NCI-H345 treated with DMSO at 0.1 percent for 48 hours (cell line): ENCODE measurements around the gene CLEC4A.
"Not testable (repeated sequence)": the region's sequence is repeated elsewhere in the genome, so short reads cannot be mapped to it uniquely, and the experiment has no call there.

Source experiments
- DNase-seq: peaks from one replicate; lab custom pipeline; 2025; ENCODE audit not compliant: unreplicated experiment; lab: John Stamatoyannopoulos, UW

CLEC4A gene

GRCh38 chr12:8123124-8123912, at the start of gene CLEC4A:
Gene CLEC4A, plus strand, starts transcription at chr12:8123617. Its CDS starts 262 bp downstream, at chr12:8123879.
- DNase-seq, result no peak

DNA sequence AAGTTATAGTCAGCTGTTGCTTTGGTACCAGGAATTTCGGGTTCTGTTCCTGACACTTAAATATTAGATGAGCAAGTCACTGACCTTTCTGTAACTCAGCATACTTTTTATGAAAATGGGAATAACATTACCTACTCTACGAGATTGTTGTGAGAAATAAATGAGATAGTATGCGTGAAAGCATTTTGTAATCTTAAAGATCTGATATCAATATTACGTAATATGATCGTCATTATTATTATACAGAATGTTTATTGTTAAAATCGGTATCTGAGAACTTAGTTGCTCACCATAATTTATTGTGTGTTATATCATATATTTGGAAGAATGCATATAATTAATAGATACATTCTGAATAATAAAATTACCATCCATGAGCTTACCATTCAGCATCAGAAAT, 47.5 kb upstream of the CLEC4A start:
- DNase-seq, result no peak

- DNase-seq, result no peak
These were observed 47.1 kb upstream of the CLEC4A start for GRCh38 chr12:8076366-8076765.

GRCh38 chr12:8077207-8077606, 46.2 kb upstream of the CLEC4A start:
- DNase-seq, result no peak

DNA sequence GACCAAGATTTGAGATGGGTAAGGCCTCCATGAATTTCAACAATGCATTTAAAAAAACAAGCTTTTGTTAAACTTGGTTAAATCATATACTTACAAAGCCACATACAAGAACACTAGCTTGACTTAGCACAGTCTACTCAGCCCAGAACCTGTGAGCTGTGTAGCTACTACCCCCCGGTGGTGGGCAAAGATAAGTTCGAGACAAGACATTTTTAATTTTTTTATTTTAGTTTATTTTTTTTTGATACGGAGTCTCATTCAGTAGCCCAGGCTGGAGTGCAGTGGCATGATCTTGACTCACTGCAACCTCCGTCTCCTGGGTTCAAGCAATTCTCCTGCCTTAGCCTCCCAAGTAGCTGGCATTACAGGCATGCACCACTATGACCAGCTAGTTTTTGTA, 45.0 kb upstream of the CLEC4A start:
- peak; percentile 15 for DNase-seq

DNA sequence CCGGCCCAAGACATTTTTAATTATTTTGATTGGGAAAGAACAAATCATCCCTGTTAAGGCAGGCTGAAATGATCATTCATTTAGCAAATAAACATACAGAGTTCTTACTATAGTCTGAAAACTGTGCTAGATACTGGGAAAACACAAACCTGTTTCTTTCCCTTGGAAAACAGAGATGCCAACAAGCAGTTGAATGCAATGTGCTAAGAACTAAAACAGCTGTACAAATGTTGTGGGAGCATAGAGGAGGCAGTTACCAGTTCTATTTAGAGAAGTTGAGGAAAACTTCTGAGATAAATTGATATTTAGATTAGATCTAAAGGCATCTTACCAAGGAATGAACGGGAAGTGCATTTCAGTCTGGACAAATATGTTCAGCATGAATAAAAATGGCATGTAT, 44.5 kb upstream of the CLEC4A start:
- DNase-seq, result no peak

DNA sequence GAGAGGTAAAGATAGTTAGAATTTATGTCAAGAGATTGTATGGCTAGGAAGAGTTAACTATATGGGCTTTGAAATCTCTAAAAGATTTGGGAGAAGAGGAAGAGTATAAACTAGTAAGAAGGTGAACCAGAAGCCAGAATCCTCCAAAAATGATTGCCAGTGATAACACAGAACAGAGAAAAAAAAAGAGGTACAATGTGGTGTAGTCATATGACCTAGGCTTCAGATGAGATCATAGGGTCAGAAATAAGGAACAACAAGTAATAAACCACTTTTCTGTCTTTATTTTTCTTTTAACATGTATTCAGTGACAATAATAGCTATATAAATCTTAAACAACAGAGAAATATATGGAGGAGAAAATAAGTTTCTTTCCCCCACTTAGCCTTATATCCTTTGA, 43.3 kb upstream of the CLEC4A start:
- DNase-seq, result no peak

DNA sequence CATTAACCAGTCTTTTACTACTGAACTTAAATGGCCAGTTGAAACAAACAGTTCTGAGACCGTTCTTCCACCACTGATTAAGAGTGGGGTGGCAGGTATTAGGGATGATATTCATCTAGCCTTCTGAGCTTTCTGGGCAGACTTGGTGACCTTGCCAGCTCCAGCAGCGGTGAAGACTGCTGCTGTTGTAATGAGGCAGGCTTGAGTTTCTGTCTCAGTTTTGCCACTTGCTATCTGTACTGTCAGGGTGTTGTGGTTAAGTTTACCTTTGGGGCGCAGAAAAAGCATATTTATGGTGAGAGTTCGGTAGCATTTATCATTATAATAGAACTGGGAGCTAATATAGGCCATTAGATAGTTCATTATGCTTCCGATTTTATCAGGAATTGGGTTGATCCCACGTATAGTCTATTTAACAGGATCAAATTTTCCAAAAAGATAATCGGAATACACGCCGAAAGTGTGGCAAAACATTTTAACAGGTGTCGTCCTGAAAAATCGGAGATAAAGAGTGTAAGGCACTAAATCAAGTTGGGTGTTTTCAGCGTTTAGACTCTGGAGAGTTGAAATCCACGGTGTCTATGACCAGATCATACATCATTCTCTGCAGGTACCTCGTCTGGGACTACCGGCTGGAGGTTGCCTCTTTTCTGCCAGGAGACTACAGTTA, 42.0 kb upstream of the CLEC4A start:
- no peak for DNase-seq

- DNase-seq, result no peak
These were observed 40.7 kb upstream of the CLEC4A start for GRCh38 chr12:8082808-8083100.

DNA sequence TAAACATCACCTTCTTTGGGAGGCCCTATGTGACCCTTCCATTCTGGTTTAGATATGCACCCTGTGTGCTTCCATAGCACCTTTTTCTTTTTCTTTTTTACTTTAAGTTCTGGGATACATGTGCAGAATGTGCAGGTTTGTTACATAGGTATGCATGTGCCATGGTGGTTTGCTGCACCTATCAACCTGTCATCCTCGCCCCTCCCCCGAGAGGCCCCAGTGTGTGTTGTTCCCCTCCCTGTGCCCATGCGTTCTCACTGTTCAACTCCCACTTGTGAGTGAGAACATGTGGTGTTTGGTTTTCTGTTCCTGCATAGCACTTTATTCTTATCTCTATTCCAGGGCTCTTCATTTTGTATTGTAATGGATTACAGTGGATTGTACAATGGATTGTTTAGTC, 39.1 kb upstream of the CLEC4A start:
- DNase-seq, result not testable (repeated sequence)

GRCh38 chr12:8087666-8088065, 35.8 kb upstream of the CLEC4A start:
- no peak for DNase-seq

- DNase-seq, result no peak
These were observed 34.8 kb upstream of the CLEC4A start for GRCh38 chr12:8088574-8088973.

DNA sequence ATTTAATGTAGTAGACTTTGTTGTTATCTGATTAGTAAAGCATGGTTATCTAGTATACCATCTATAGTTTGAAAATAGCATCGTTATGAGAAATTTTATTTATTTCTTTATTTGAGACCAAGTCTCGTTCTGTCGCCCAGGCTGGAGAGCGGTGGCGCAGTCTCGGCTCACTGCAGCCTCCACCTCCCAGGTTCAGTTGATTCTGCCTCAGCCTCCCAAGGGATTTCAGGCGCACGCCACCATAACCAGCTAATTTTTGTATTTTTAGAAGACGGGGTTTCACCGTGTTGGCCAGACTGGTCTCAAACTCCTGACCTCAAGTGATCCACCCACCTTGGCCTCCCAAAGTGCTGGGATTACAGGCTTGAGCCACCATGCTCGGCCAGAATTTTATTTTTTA, 34.1 kb upstream of the CLEC4A start:
- not testable (repeated sequence) for DNase-seq

GRCh38 chr12:8089716-8090115, 33.7 kb upstream of the CLEC4A start:
- no peak for DNase-seq

DNA sequence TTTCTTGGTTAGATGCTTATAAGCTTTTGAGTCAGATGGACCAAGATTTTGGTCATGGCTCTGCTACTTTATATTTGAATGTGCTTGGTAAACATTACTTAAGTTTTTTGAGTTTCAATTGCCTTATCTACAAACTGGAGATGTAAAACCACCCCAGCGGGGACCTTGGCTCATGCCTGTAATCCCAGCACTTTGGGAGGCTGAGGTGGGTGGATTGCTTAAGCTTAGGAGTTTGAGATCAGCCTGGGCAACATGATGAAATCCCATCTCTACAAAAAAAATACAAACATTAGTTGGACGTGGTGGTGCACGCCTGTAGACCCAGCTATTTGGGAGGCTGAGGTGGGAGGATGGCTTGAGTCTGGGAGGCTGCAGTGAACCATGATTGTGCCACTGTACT, 30.1 kb upstream of the CLEC4A start:
- no peak for DNase-seq

- no peak for DNase-seq
These were observed 27.0 kb upstream of the CLEC4A start for GRCh38 chr12:8096281-8096915.

DNA sequence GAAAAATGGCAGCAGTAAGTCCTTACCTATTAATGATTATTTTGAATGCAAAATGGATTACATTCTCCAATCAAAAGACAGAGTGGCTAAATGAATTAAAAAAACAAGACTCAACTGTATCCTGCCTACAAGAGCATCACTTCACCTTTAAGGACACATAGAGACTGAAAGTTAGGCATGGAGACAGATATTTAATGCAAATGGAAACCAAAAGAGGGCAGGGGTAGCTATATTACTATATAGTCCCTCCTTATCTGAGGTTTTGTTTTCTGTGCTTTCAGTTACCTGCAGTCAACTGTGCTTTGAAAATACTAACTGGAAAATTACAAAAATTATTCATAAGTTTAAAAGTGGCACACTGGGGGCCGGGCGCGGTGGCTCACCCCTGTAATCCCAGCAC, 24.2 kb upstream of the CLEC4A start:
- no peak for DNase-seq

GRCh38 chr12:8108808-8109398, 14.5 kb upstream of the CLEC4A start:
- peak; percentile 57 for DNase-seq

GRCh38 chr12:8113117-8113516, 10.3 kb upstream of the CLEC4A start:
- not testable (repeated sequence) for DNase-seq

- DNase-seq, result no peak
These were observed 3.2 kb upstream of the CLEC4A start for GRCh38 chr12:8120072-8120713.

- DNase-seq, result no peak
These were observed 3.7 kb downstream of the CLEC4A start for GRCh38 chr12:8127138-8127537.
